Neural cell (in vitro differentiated cells): ENCODE data around the gene FGF14. TPM values are rescaled to one million over a fixed set of nuclear protein-coding genes. Genes with fewer than 3 reads are reported as not detected.

Source experiments
- H2AFZ ChIP-seq: fragments of 200-600, 300-800 bp; sonication (generic), shearing (Covaris generic); 2 replicates; pipeline ENCODE4 v1.6.0; 2014; ENCODE audit warnings: low read depth, mild to moderate bottlenecking, antibody characterized with exemption, low read length, moderate library complexity
- H3F3A ChIP-seq: fragments of 200-600 bp; shearing (Covaris generic); 2 replicates; pipeline ENCODE4 v1.6.1; 2016; ENCODE audit warnings: mild to moderate bottlenecking, moderate library complexity, mixed read lengths, antibody characterized with exemption, low read length; ENCODE audit not compliant: insufficient read depth, poor library complexity, severe bottlenecking
- H3K27ac ChIP-seq: fragments of 200-600, 300-800 bp; sonication (generic), shearing (Covaris generic); 2 replicates; pipeline ENCODE4 v1.5.1; 2014; ENCODE audit warnings: mild to moderate bottlenecking, low read length, moderate library complexity
- H3K27me3 ChIP-seq: fragments of 300-800, 200-600 bp; sonication (generic), shearing (Covaris generic); 2 replicates; pipeline ENCODE4 v1.6.0; 2014; ENCODE audit warnings: mild to moderate bottlenecking, low read depth, low read length, moderate library complexity; ENCODE audit not compliant: insufficient read depth
- H3K36me3 ChIP-seq: fragments of 300-800, 200-600 bp; sonication (generic), shearing (Covaris generic); 2 replicates; pipeline ENCODE4 v1.5.1; 2014; ENCODE audit warnings: mild to moderate bottlenecking, antibody characterized with exemption, low read length, moderate library complexity; ENCODE audit not compliant: insufficient read depth
- H3K4me2 ChIP-seq: fragments of 300-800, 200-600 bp; sonication (generic), shearing (Covaris generic); 2 replicates; pipeline ENCODE4 v1.6.0; 2014; ENCODE audit warnings: mild to moderate bottlenecking, low read length
- H3K4me3 ChIP-seq: fragments of 300-800, 200-600 bp; sonication (generic), shearing (Covaris generic); 2 replicates; pipeline ENCODE4 v1.5.1; 2014; ENCODE audit warnings: mild to moderate bottlenecking, low read length, moderate library complexity
- H3K79me2 ChIP-seq: fragments of 200-600 bp; shearing (Covaris generic); replicated peaks from 2 replicates; pipeline ENCODE4 v1.6.0; 2014; ENCODE audit warnings: mild to moderate bottlenecking, low read length, moderate library complexity; ENCODE audit not compliant: insufficient read depth
- H3K9ac ChIP-seq: fragments of 300-800, 200-600 bp; sonication (generic), shearing (Covaris generic); 2 replicates; pipeline ENCODE4 v1.6.1; 2016; ENCODE audit warnings: mild to moderate bottlenecking, low read length, mixed read lengths
- H3K9me2 ChIP-seq: fragments of 200-600 bp; shearing (Covaris generic); 2 replicates; pipeline ENCODE4 v1.6.1; 2016; ENCODE audit warnings: mild to moderate bottlenecking, low read length, mixed read lengths; ENCODE audit not compliant: insufficient read depth
- H3K9me3 ChIP-seq: fragments of 200-600, 300-800 bp; sonication (generic), shearing (Covaris generic); 2 replicates; pipeline ENCODE4 v1.6.1; 2016; ENCODE audit warnings: mild to moderate bottlenecking, mixed run types, low read length, moderate library complexity, mixed read lengths
- H4K20me1 ChIP-seq: fragments of 200-600 bp; shearing (Covaris generic); 2 replicates; pipeline ENCODE4 v1.6.1; 2016; ENCODE audit warnings: mild to moderate bottlenecking, mixed run types; ENCODE audit not compliant: insufficient read depth
- EP300 ChIP-seq: fragments of 450-650 bp; conservative IDR thresholded peaks from 2 replicates; pipeline ENCODE4 v1.6.1; 2014; ENCODE audit warnings: antibody characterized with exemption, mild to moderate bottlenecking, moderate library complexity; ENCODE audit not compliant: poor library complexity, severe bottlenecking
- EZH2 ChIP-seq: fragments of 200-600, 300-800 bp; shearing (Covaris generic), sonication (generic); IDR thresholded peaks from 2 replicates; pipeline ENCODE4 v1.6.1; 2014; ENCODE audit warnings: antibody characterized with exemption, low read length, borderline replicate concordance, mild to moderate bottlenecking; ENCODE audit not compliant: insufficient read depth, poor library complexity, severe bottlenecking
- MXI1 ChIP-seq: fragments of 450-650 bp; conservative IDR thresholded peaks from 2 replicates; pipeline ENCODE4 v1.6.1; 2014; ENCODE audit warnings: antibody characterized with exemption, mild to moderate bottlenecking; ENCODE audit not compliant: poor library complexity, severe bottlenecking
- POLR2AphosphoS5 ChIP-seq: IDR thresholded peaks from 2 replicates; pipeline ENCODE4 v1.6.1; 2012
- RAD21 ChIP-seq: fragments of 450-650 bp; conservative IDR thresholded peaks from 2 replicates; pipeline ENCODE4 v1.6.1; 2014; ENCODE audit warnings: antibody characterized with exemption, mild to moderate bottlenecking, moderate library complexity
- SMC3 ChIP-seq: fragments of 450-650 bp; conservative IDR thresholded peaks from 2 replicates; pipeline ENCODE4 v1.6.1; 2014; ENCODE audit warnings: antibody characterized with exemption, mild to moderate bottlenecking, moderate library complexity; ENCODE audit not compliant: poor library complexity
- TAF1 ChIP-seq: IDR thresholded peaks from 2 replicates; pipeline ENCODE4 v1.6.1; 2012; ENCODE audit warnings: low read depth
- polyA plus RNA-seq: library from polyadenylated mRNA; depleted of rRNA; stranded (reverse); fragments of >200 nt; gene quantifications from 2 replicates; pipeline ENCODE4 v1.2.3, GENCODE V29; 2014
- TF ChIP-seq, protein P1 (sequence below): fragments of 450-650 bp; IDR thresholded peaks from 2 replicates; pipeline ENCODE4 v1.5.1; 2014; ENCODE audit warnings: antibody characterized with exemption, mild to moderate bottlenecking, moderate library complexity; ENCODE audit not compliant: poor library complexity, severe bottlenecking
- TF ChIP-seq, protein P2 (sequence below): IDR thresholded peaks from 2 replicates; pipeline ENCODE4 v1.6.1; 2012; ENCODE audit warnings: borderline replicate concordance

FGF14 gene
- polyA plus RNA-seq, 1 donor from 2014 or later: 36.4 TPM

DNA sequence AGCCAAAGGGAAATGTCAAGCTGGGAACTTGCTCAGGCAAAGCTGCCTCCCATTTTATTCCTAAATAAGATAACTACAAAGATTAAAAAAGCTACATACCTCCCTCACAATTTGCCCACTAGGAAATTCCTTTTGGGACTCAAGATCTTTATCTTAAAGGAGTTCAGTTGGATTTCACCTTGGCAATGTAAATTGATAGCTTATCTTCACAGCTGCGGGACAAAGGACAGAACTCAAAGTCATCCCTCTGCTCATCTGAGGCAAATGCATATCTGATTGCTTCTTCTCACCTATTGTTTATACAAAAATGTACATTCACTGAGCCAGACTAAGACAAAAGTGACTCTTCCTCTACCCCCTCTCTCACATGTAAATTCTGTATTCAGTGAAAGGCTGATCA, 47.8 kb downstream of the FGF14 start:
- no peaks in the 10 kb centered on the region for H3F3A ChIP-seq
- H3K4me3 ChIP-seq: no peak overlapping the region
- H4K20me1 ChIP-seq: no peaks in the 10 kb centered on the region
- H3K4me2 ChIP-seq: no peak overlapping the region
- no peak for TF ChIP-seq EZH2
- TF ChIP-seq MXI1: no peak
- no peak for TF ChIP-seq RAD21
- TF ChIP-seq, protein P1, sequence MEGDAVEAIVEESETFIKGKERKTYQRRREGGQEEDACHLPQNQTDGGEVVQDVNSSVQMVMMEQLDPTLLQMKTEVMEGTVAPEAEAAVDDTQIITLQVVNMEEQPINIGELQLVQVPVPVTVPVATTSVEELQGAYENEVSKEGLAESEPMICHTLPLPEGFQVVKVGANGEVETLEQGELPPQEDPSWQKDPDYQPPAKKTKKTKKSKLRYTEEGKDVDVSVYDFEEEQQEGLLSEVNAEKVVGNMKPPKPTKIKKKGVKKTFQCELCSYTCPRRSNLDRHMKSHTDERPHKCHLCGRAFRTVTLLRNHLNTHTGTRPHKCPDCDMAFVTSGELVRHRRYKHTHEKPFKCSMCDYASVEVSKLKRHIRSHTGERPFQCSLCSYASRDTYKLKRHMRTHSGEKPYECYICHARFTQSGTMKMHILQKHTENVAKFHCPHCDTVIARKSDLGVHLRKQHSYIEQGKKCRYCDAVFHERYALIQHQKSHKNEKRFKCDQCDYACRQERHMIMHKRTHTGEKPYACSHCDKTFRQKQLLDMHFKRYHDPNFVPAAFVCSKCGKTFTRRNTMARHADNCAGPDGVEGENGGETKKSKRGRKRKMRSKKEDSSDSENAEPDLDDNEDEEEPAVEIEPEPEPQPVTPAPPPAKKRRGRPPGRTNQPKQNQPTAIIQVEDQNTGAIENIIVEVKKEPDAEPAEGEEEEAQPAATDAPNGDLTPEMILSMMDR: no peak
- TF ChIP-seq POLR2AphosphoS5: no peak
- TF ChIP-seq, protein P2, sequence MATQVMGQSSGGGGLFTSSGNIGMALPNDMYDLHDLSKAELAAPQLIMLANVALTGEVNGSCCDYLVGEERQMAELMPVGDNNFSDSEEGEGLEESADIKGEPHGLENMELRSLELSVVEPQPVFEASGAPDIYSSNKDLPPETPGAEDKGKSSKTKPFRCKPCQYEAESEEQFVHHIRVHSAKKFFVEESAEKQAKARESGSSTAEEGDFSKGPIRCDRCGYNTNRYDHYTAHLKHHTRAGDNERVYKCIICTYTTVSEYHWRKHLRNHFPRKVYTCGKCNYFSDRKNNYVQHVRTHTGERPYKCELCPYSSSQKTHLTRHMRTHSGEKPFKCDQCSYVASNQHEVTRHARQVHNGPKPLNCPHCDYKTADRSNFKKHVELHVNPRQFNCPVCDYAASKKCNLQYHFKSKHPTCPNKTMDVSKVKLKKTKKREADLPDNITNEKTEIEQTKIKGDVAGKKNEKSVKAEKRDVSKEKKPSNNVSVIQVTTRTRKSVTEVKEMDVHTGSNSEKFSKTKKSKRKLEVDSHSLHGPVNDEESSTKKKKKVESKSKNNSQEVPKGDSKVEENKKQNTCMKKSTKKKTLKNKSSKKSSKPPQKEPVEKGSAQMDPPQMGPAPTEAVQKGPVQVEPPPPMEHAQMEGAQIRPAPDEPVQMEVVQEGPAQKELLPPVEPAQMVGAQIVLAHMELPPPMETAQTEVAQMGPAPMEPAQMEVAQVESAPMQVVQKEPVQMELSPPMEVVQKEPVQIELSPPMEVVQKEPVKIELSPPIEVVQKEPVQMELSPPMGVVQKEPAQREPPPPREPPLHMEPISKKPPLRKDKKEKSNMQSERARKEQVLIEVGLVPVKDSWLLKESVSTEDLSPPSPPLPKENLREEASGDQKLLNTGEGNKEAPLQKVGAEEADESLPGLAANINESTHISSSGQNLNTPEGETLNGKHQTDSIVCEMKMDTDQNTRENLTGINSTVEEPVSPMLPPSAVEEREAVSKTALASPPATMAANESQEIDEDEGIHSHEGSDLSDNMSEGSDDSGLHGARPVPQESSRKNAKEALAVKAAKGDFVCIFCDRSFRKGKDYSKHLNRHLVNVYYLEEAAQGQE: no peak
- TF ChIP-seq EP300: no peak
- no peak overlapping the region for H3K9ac ChIP-seq
- H3K27ac ChIP-seq: no peak overlapping the region
- H3K36me3 ChIP-seq: no peaks in the 10 kb centered on the region
- no peaks in the 10 kb centered on the region for H3K27me3 ChIP-seq
- H3K9me3 ChIP-seq: no peaks in the 10 kb centered on the region
- no peaks in the 10 kb centered on the region for H3K9me2 ChIP-seq
- no peaks in the 10 kb centered on the region for H3K79me2 ChIP-seq
- no peak overlapping the region for H2AFZ ChIP-seq

DNA sequence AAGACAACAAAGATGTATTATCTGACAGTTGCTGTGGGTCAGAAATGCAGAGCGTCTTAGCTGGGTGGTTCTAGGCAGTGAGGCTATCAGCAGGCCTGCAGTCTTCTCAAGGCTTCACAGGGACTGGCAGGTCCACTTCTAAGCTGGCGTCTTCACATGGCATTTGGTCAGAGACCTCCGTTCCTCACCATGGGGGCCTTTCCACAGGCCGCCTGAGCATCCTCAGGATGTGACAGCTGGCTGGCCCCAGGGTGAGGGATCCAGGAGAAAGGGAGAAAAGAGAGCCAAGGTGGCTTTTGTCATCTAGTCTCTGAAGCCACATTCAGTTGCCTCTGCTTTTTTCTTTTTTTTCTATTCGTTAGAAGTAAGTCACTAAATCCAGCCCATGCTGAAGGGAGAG, 50.3 kb downstream of the FGF14 start:
- H3K4me3 ChIP-seq: no peak overlapping the region
- H3K9me3 ChIP-seq: no peaks in the 10 kb centered on the region
- H3K9ac ChIP-seq: no peak overlapping the region
- H2AFZ ChIP-seq: no peak overlapping the region
- H3K79me2 ChIP-seq: no peaks in the 10 kb centered on the region
- H3K36me3 ChIP-seq: no peaks in the 10 kb centered on the region
- TF ChIP-seq, protein P2: no peak
- no peak for TF ChIP-seq POLR2AphosphoS5
- no peak for TF ChIP-seq TAF1
- TF ChIP-seq MXI1: no peak
- TF ChIP-seq RAD21: no peak
- no peak for TF ChIP-seq EP300
- TF ChIP-seq, protein P1: no peak
- no peak for TF ChIP-seq SMC3
- TF ChIP-seq EZH2: no peak
- H3K4me2 ChIP-seq: no peak overlapping the region
- no peak overlapping the region for H3K27ac ChIP-seq
- H4K20me1 ChIP-seq: no peaks in the 10 kb centered on the region
- H3K27me3 ChIP-seq: no peaks in the 10 kb centered on the region
- no peaks in the 10 kb centered on the region for H3K9me2 ChIP-seq
- no peaks in the 10 kb centered on the region for H3F3A ChIP-seq
